ENCODE results near the gene FER. TPM values are rescaled to one million over a fixed set of nuclear protein-coding genes. Genes with fewer than 3 reads are reported as not detected.

The FER gene
- polyA plus RNA-seq, 3 donors: 2.4 to 14.7 (median 6.2) TPM

DNA sequence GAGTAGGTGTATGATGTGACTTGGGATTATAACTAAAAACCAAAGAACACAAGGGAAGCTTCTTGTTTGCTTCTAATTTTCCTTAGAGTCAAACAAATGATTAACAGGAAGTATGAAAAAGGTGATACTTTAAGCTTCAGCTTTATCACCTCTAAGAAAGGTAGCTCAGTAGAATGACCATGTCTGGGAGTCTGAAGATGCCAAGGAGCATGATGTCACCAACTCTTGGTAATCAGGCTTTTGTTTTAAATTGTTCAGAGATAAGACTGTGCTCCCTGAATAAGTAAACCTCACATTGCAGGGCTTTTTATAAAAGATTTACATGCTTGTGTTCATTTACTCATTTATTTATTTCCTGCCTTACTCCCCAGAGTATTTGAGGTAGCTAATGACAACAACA is 169.9 kb downstream of the FER start:
- no peaks in the 10 kb centered on the region for H3K36me3 ChIP-seq (replicated peaks in 1 of 2; ENCODE audit: control insufficient read depth in 1 of 2, insufficient read depth in 2 of 2, low read length in 2 of 2)
- H3K27ac Mint-ChIP-seq: no peak overlapping the region
- no peaks in the 10 kb centered on the region for H3K79me2 ChIP-seq (ENCODE audit: insufficient read depth, low read length)
- no peak for TF ChIP-seq CTCF (IDR thresholded peaks at IDR 0.05)
- no peak overlapping the region for H2AFZ ChIP-seq (ENCODE audit: insufficient read depth, low read depth, low read length, poor library complexity, severe bottlenecking)
- no peak overlapping the region for H3K27ac ChIP-seq (ENCODE audit: low read depth in 1 of 2, low read length in 2 of 2)
- H3K4me3 Mint-ChIP-seq: no peak overlapping the region
- no peaks in the 10 kb centered on the region for H3K27me3 ChIP-seq (ENCODE audit: control insufficient read depth in 2 of 2, insufficient read depth in 2 of 2, low read length in 2 of 2)
- no peaks in the 10 kb centered on the region for H3K9me3 ChIP-seq (replicated peaks in 1 of 2; ENCODE audit: control insufficient read depth in 1 of 2, insufficient read depth in 1 of 2, low read length in 2 of 2)
- no peak overlapping the region for H3K4me3 ChIP-seq (replicated peaks in 1 of 3; ENCODE audit: low read depth in 2 of 3, low read length in 3 of 3)
- no peaks in the 10 kb centered on the region for H3K4me1 Mint-ChIP-seq
- no peaks in the 10 kb centered on the region for H3K27me3 Mint-ChIP-seq (ENCODE audit: low read depth in 3 of 3)
- no peaks in the 10 kb centered on the region for H4K20me1 ChIP-seq (ENCODE audit: insufficient read depth, low read length)
- H3K4me2 ChIP-seq (replicated peaks; ENCODE audit: extremely low read depth, low read length, poor library complexity, severe bottlenecking): no peak overlapping the region
- H3K9ac ChIP-seq (ENCODE audit: insufficient read depth, low read length, poor library complexity, severe bottlenecking): no peak overlapping the region
- no peaks in the 10 kb centered on the region for H3K4me1 ChIP-seq (ENCODE audit: control insufficient read depth in 1 of 2, insufficient read depth in 2 of 2, low read length in 2 of 2)
- intact Hi-C loops (cut with micrococcal nuclease): no loop called here
- peaks cover 3% of the 10 kb centered on the region in 2 donors for H3K36me3 Mint-ChIP-seq
- DNase-seq: no peak
- no peaks in the 10 kb centered on the region for H3K9me3 Mint-ChIP-seq

GRCh38 chr5:108919591-108920326 is 172.1 kb downstream of the FER start:
- H3K36me3 Mint-ChIP-seq: no peaks in the 10 kb centered on the region
- no peaks in the 10 kb centered on the region for H3K9me3 Mint-ChIP-seq
- intact Hi-C loops (cut with micrococcal nuclease): no loop called here
- H3K4me2 ChIP-seq (replicated peaks; ENCODE audit: extremely low read depth, low read length, poor library complexity, severe bottlenecking): no peak overlapping the region
- H3K4me3 Mint-ChIP-seq: no peak overlapping the region
- H3K4me1 Mint-ChIP-seq: no peaks in the 10 kb centered on the region
- TF ChIP-seq CTCF (IDR thresholded peaks at IDR 0.05): no peak
- no peak overlapping the region for H3K27ac ChIP-seq (ENCODE audit: low read depth in 1 of 2, low read length in 2 of 2)
- no peak overlapping the region for H3K27ac Mint-ChIP-seq
- no peak overlapping the region for H2AFZ ChIP-seq (ENCODE audit: insufficient read depth, low read depth, low read length, poor library complexity, severe bottlenecking)
- no peak for DNase-seq
- H3K27me3 Mint-ChIP-seq (ENCODE audit: low read depth in 3 of 3): no peaks in the 10 kb centered on the region
- H3K27me3 ChIP-seq (ENCODE audit: control insufficient read depth in 2 of 2, insufficient read depth in 2 of 2, low read length in 2 of 2): no peaks in the 10 kb centered on the region
- H3K9ac ChIP-seq (ENCODE audit: insufficient read depth, low read length, poor library complexity, severe bottlenecking): no peak overlapping the region
- no peaks in the 10 kb centered on the region for H3K9me3 ChIP-seq (replicated peaks in 1 of 2; ENCODE audit: control insufficient read depth in 1 of 2, insufficient read depth in 1 of 2, low read length in 2 of 2)
- WGBS (ENCODE audit: insufficient coverage): no CpG with 5 or more reads among the region's 2 CpGs
- H3K79me2 ChIP-seq (ENCODE audit: insufficient read depth, low read length): no peaks in the 10 kb centered on the region
- no peaks in the 10 kb centered on the region for H3K4me1 ChIP-seq (ENCODE audit: control insufficient read depth in 1 of 2, insufficient read depth in 2 of 2, low read length in 2 of 2)
- no peak overlapping the region for H3K4me3 ChIP-seq (replicated peaks in 1 of 3; ENCODE audit: low read depth in 2 of 3, low read length in 3 of 3)
- H4K20me1 ChIP-seq (ENCODE audit: insufficient read depth, low read length): no peaks in the 10 kb centered on the region
- H3K36me3 ChIP-seq (replicated peaks in 1 of 2; ENCODE audit: control insufficient read depth in 1 of 2, insufficient read depth in 2 of 2, low read length in 2 of 2): no peaks in the 10 kb centered on the region

Data from CD14-positive monocyte (primary cell).